ENCODE results near the gene TSNAXIP1.

Gene TSNAXIP1

GRCh38 chr16:67844497-67844896 is 37.8 kb downstream of the TSNAXIP1 start:
- H3K4me3 ChIP-seq (ENCODE audit: low read length): peak overlapping the region; percentile 8; the same call in 1 of the 2 replicates
- peak; percentile 32 for TF ChIP-seq CTCF (conservative IDR thresholded peaks at IDR 0.05; ENCODE audit: low read length)
- DNase-seq (ENCODE audit: low read depth): peak; percentile 37

GRCh38 chr16:67845291-67846062 is 38.8 kb downstream of the TSNAXIP1 start:
- TF ChIP-seq CTCF (conservative IDR thresholded peaks at IDR 0.05; ENCODE audit: low read length): no peak
- DNase-seq (ENCODE audit: low read depth): no peak
- H3K4me3 ChIP-seq (ENCODE audit: low read length): peak overlapping the region; percentile 88

- no peak for TF ChIP-seq CTCF (conservative IDR thresholded peaks at IDR 0.05; ENCODE audit: low read length)
- DNase-seq (ENCODE audit: low read depth): no peak
- peak overlapping the region; percentile 88 for H3K4me3 ChIP-seq (ENCODE audit: low read length)
These were observed 39.3 kb downstream of the TSNAXIP1 start for GRCh38 chr16:67846063-67846319.

- peak within 1 kb of the TSS; percentile 88 for H3K4me3 ChIP-seq (ENCODE audit: low read length)
- peak; percentile 90 for DNase-seq (ENCODE audit: low read depth)
- no peak for TF ChIP-seq CTCF (conservative IDR thresholded peaks at IDR 0.05; ENCODE audit: low read length)
These were observed 39.8 kb downstream of the TSNAXIP1 start, which contains the start of gene NUTF2 for GRCh38 chr16:67846320-67847063. NUTF2 (plus strand) TSS chr16:67846933; CDS start chr16:67865131, 18,198 bp downstream.

- no peak for TF ChIP-seq CTCF (conservative IDR thresholded peaks at IDR 0.05; ENCODE audit: low read length)
- peak; percentile 72 for DNase-seq (ENCODE audit: low read depth)
- peak within 1 kb of the TSS; percentile 88 for H3K4me3 ChIP-seq (ENCODE audit: low read length)
These were observed 40.6 kb downstream of the TSNAXIP1 start, which contains the start of gene CENPT for GRCh38 chr16:67847064-67847861. CENPT (minus strand) TSS chr16:67847693; CDS start chr16:67833859, 13,834 bp downstream.

- DNase-seq (ENCODE audit: low read depth): no peak
- H3K4me3 ChIP-seq (ENCODE audit: low read length): peak overlapping the region; percentile 88
- no peak for TF ChIP-seq CTCF (conservative IDR thresholded peaks at IDR 0.05; ENCODE audit: low read length)
These were observed 41.4 kb downstream of the TSNAXIP1 start for GRCh38 chr16:67848118-67848517.

Measured in AG10803 (cell line).